Mesenchymal stem cell (in vitro differentiated cells and primary cell): ENCODE results near the gene COL23A1.

Source experiments
- DNase-seq: peaks from one replicate; pipeline ENCODE4 v3.0.0-alpha.2; 2013
- H2AFZ ChIP-seq: one replicate; pipeline ENCODE4 v1.6.1; 2013; ENCODE audit warnings: low read depth, mild to moderate bottlenecking, control low read depth, inconsistent platforms, low read length, moderate library complexity
- H2AK5ac ChIP-seq: 2 replicates; pipeline ENCODE4 v1.6.1; 2013; ENCODE audit warnings: low read length, moderate library complexity, mild to moderate bottlenecking, inconsistent platforms; ENCODE audit not compliant: severe bottlenecking
- H2BK120ac ChIP-seq: one replicate; pipeline ENCODE4 v1.6.1; 2013; ENCODE audit warnings: low read depth, mild to moderate bottlenecking, inconsistent platforms, low read length, moderate library complexity
- H2BK12ac ChIP-seq, 2 experiments: one replicate each; pipeline ENCODE4 v1.6.1; 2013; ENCODE audit warnings: inconsistent platforms in 2 of 2, low read length in 2 of 2, mild to moderate bottlenecking in 2 of 2, moderate library complexity in 2 of 2, control low read depth in 1 of 2
- H2BK15ac ChIP-seq: one replicate; pipeline ENCODE4 v1.6.1; 2013; ENCODE audit warnings: mild to moderate bottlenecking, low read depth, inconsistent platforms; ENCODE audit not compliant: poor library complexity, severe bottlenecking
- H2BK5ac ChIP-seq: 2 replicates; pipeline ENCODE4 v1.6.1; 2013; ENCODE audit warnings: low read depth, mild to moderate bottlenecking, low read length, control low read depth, inconsistent platforms; ENCODE audit not compliant: poor library complexity, severe bottlenecking
- H3K14ac ChIP-seq, 2 experiments: one replicate each; pipeline ENCODE4 v1.6.1; 2013; ENCODE audit warnings: inconsistent platforms in 2 of 2, low read length in 2 of 2, control low read depth in 1 of 2, mild to moderate bottlenecking in 1 of 2, moderate library complexity in 1 of 2
- H3K18ac ChIP-seq, 2 experiments: one replicate each; pipeline ENCODE4 v1.6.1; 2013; ENCODE audit warnings: inconsistent platforms in 2 of 2, low read length in 2 of 2, control low read depth in 1 of 2, low read depth in 1 of 2, mild to moderate bottlenecking in 1 of 2
- H3K23ac ChIP-seq, 2 experiments: one replicate each; pipeline ENCODE4 v1.6.1; 2013; ENCODE audit warnings: inconsistent platforms in 2 of 2, low read length in 2 of 2, mild to moderate bottlenecking in 2 of 2, moderate library complexity in 2 of 2, control low read depth in 1 of 2
- H3K27ac ChIP-seq: 2 replicates; pipeline ENCODE4 v1.5.1; 2013; ENCODE audit warnings: mild to moderate bottlenecking, moderate library complexity, low read length, control low read depth, inconsistent platforms; ENCODE audit not compliant: poor library complexity, severe bottlenecking
- H3K27me3 ChIP-seq, 2 experiments: 2 replicates each; pipeline versions ENCODE4 v1.6.1 to v1.7.0; 2013; ENCODE audit warnings: low read length in 2 of 2, mild to moderate bottlenecking in 2 of 2, moderate library complexity in 2 of 2, control low read depth in 1 of 2, inconsistent platforms in 1 of 2; ENCODE audit not compliant: control insufficient read depth in 1 of 2, insufficient read depth in 1 of 2
- H3K36me3 ChIP-seq, 2 experiments: 2 replicates each; pipeline versions ENCODE4 v1.6.1 to v1.7.0; 2013; ENCODE audit warnings: low read length in 2 of 2, control low read depth in 1 of 2, inconsistent platforms in 1 of 2, low read depth in 1 of 2, mild to moderate bottlenecking in 1 of 2; ENCODE audit not compliant: insufficient read depth in 2 of 2, control insufficient read depth in 1 of 2
- H3K4ac ChIP-seq, 2 experiments: one replicate each; pipeline ENCODE4 v1.6.1; 2013; ENCODE audit warnings: inconsistent platforms in 2 of 2, low read length in 2 of 2, mild to moderate bottlenecking in 2 of 2, moderate library complexity in 2 of 2, control low read depth in 1 of 2, low read depth in 1 of 2
- H3K4me1 ChIP-seq: 2 replicates; pipeline ENCODE4 v1.6.1; 2013; ENCODE audit warnings: low read depth, low read length, control low read depth; ENCODE audit not compliant: control insufficient read depth, insufficient read depth
- H3K4me2 ChIP-seq: 2 replicates; pipeline ENCODE4 v1.6.1; 2013; ENCODE audit warnings: low read length, mild to moderate bottlenecking, inconsistent platforms; ENCODE audit not compliant: poor library complexity, severe bottlenecking
- H3K4me3 ChIP-seq, 2 experiments: 2 replicates each; pipeline versions ENCODE4 v1.5.1 to v1.7.0; 2013; ENCODE audit warnings: low read length in 2 of 2, mild to moderate bottlenecking in 2 of 2, control low read depth in 1 of 2, low read depth in 1 of 2; ENCODE audit not compliant: insufficient read depth in 1 of 2
- H3K79me1 ChIP-seq: replicated peaks from 2 replicates; pipeline ENCODE4 v1.6.1; 2013; ENCODE audit warnings: mild to moderate bottlenecking, control low read depth, low read length, inconsistent platforms; ENCODE audit not compliant: poor library complexity, severe bottlenecking
- H3K9ac ChIP-seq: 2 replicates; pipeline ENCODE4 v1.7.0; 2013; ENCODE audit warnings: mild to moderate bottlenecking, low read length, moderate library complexity
- H3K9me3 ChIP-seq: 2 replicates; pipeline ENCODE4 v1.7.0; 2013; ENCODE audit warnings: mild to moderate bottlenecking, low read length; ENCODE audit not compliant: control insufficient read depth
- H4K8ac ChIP-seq: one replicate; pipeline ENCODE4 v1.6.1; 2013; ENCODE audit warnings: inconsistent platforms, mild to moderate bottlenecking, low read length, moderate library complexity
- H4K91ac ChIP-seq: one replicate; pipeline ENCODE4 v1.6.1; 2013; ENCODE audit warnings: mild to moderate bottlenecking, low read length, inconsistent platforms
- whole genome bisulfite sequencing: methylation state at CpG from one replicate; pipeline ENCODE4 v1.1.7; 2013; ENCODE audit warnings: mixed read lengths; 5-methylcytosine and 5-hydroxymethylcytosine counted together

COL23A1 gene

GRCh38 chr5:178216779-178217178 lies 373.4 kb downstream of the COL23A1 start:
- Histone ChIP-seq H2BK5ac (no peak overlapping the region), H4K91ac (no peak overlapping the region), H2AFZ (no peak overlapping the region), H3K9me3 (no peaks in the 10 kb centered on the region), H3K36me3 (peaks cover 59 to 84% of the 10 kb centered on the region in 2 experiments), H2BK15ac (no peak overlapping the region), H3K4me1 (peaks cover 2% of the 10 kb centered on the region), H3K18ac (no peak overlapping the region), H2AK5ac (no peak overlapping the region), H3K14ac (no peak overlapping the region), H3K23ac (no peak overlapping the region), H2BK12ac (no peak overlapping the region), H3K9ac (no peak overlapping the region), H3K4me3 (no peak overlapping the region), H3K4me2 (no peak overlapping the region), H4K8ac (no peak overlapping the region), H3K4ac (no peak overlapping the region), H2BK120ac (no peak overlapping the region), H3K27ac (no peak overlapping the region), H3K27me3 (no peaks in the 10 kb centered on the region), H3K79me1 (peaks cover 26% of the 10 kb centered on the region)
- no peak for DNase-seq
- WGBS = 95% methylated on average over 3 of the region's 3 CpGs

DNA sequence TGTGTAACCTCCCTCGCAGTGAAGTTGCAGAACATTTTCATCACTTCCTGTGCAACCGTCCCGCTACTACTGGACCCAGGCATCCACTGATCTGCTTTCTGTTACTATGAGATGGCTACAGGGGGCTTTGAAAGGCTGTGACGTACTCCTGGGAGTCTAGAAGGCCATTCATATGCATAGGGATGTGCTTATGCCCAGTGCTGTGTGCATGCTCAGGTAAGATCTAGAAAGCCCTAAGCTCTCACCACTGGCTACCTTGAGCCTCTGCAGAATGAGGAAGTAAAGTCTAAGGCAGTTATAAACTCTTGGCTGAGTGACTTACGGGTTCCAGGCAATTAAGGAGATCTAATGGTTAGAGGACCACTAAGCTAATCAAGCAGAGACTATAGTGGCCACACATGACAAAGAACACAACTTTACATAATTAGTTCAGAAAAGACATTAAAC lies 374.1 kb downstream of the COL23A1 start:
- H3K27me3 ChIP-seq = no peaks in the 10 kb centered on the region
- 89% methylated on average over 5 of the region's 5 CpGs for WGBS

DNA sequence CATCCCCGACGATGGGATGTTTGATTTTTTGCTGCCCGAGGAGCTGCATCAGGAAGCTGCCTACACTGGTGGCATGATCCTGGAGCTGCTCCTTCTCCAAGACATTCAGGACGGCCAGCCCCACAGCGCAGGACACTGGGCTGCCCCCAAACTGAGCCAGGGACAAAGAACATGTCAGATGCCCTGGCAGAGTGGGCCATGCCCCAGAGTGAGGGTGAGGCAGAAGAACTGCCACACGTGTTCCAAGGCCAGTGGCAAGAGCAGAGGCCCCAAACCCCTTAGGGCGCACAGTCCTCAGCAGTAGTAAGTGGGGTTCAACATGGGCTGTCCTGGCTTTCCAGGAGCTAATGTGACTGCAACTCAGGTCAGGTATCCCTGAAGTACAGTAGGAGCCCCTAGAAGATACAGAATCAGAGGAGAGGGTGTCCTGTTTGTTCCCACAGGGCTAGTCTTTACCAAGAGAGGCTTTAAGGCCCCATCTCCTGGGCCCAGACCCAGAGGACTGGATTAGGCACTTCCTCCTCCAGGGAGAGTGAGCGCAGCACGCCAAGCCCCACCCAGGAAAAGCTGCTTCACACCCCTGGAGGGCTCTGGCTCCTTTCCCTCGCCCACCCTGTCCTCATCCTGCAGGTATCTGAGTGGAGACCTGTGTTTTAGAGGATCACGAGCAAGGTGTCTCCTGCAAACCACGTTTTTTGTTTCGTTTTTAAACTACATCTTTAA lies 374.8 kb downstream of the COL23A1 start:
- WGBS = 92% methylated on average over 10 of the region's 13 CpGs
- H3K9me3 ChIP-seq = no peaks in the 10 kb centered on the region
- H3K18ac ChIP-seq = no peak overlapping the region
- H3K4me1 ChIP-seq = peaks cover 2% of the 10 kb centered on the region
- no peak for DNase-seq
- no peak overlapping the region for H3K4me2 ChIP-seq
- H2AFZ ChIP-seq = no peak overlapping the region
- H3K27ac ChIP-seq = no peak overlapping the region
- H3K14ac ChIP-seq = no peak overlapping the region
- H3K4ac ChIP-seq = no peak overlapping the region
- H4K8ac ChIP-seq = peak overlapping the region; percentile 1
- H2BK12ac ChIP-seq = no peak overlapping the region
- H3K36me3 ChIP-seq = peaks cover 64 to 84% of the 10 kb centered on the region in 2 experiments
- H3K79me1 ChIP-seq = peaks cover 29% of the 10 kb centered on the region
- H3K23ac ChIP-seq = no peak overlapping the region
- no peak overlapping the region for H2AK5ac ChIP-seq
- H3K4me3 ChIP-seq = no peak overlapping the region
- no peak overlapping the region for H2BK120ac ChIP-seq
- no peaks in the 10 kb centered on the region for H3K27me3 ChIP-seq
- H2BK5ac ChIP-seq = no peak overlapping the region
- no peak overlapping the region for H4K91ac ChIP-seq
- no peak overlapping the region for H3K9ac ChIP-seq
- no peak overlapping the region for H2BK15ac ChIP-seq

More for the DNA sequence above, 374.1 kb downstream of the COL23A1 start:
- Histone ChIP-seq H3K4me3 (no peak overlapping the region), H2BK15ac (no peak overlapping the region), H4K8ac (no peak overlapping the region), H3K9ac (no peak overlapping the region), H2BK120ac (no peak overlapping the region), H3K9me3 (no peaks in the 10 kb centered on the region), H2AFZ (no peak overlapping the region), H3K27ac (no peak overlapping the region), H3K79me1 (peaks cover 29% of the 10 kb centered on the region), H3K4me1 (peaks cover 2% of the 10 kb centered on the region), H2BK5ac (no peak overlapping the region), H3K36me3 (peaks cover 59 to 84% of the 10 kb centered on the region in 2 experiments), H4K91ac (no peak overlapping the region), H3K14ac (no peak overlapping the region), H2BK12ac (no peak overlapping the region), H3K4me2 (no peak overlapping the region), H3K23ac (no peak overlapping the region), H3K18ac (no peak overlapping the region), H2AK5ac (no peak overlapping the region), H3K4ac (no peak overlapping the region)
- no peak for DNase-seq

GRCh38 chr5:178214160-178214803 lies 375.9 kb downstream of the COL23A1 start:
- Histone ChIP-seq H3K14ac (no peak overlapping the region), H3K23ac (no peak overlapping the region), H3K27ac (no peak overlapping the region), H2AFZ (no peak overlapping the region), H3K4ac (no peak overlapping the region), H3K79me1 (peaks cover 35% of the 10 kb centered on the region), H3K27me3 (no peaks in the 10 kb centered on the region), H2BK12ac (no peak overlapping the region), H3K4me3 (no peak overlapping the region), H2AK5ac (no peak overlapping the region), H2BK5ac (no peak overlapping the region), H3K4me1 (peaks cover 2% of the 10 kb centered on the region), H3K18ac (no peak overlapping the region), H4K8ac (no peak overlapping the region), H3K9me3 (no peaks in the 10 kb centered on the region), H3K36me3 (peaks cover 75 to 90% of the 10 kb centered on the region in 2 experiments), H2BK15ac (no peak overlapping the region), H4K91ac (no peak overlapping the region), H3K9ac (no peak overlapping the region), H3K4me2 (no peak overlapping the region), H2BK120ac (no peak overlapping the region)
- no peak for DNase-seq
- 98% methylated on average over 6 of the region's 6 CpGs for WGBS
